GM19468 (cell line): Measurements from ENCODE around the gene ZNF772.

ENCODE experiments used
- ATAC-seq: cut with Tn5 transposase; IDR thresholded peaks from one replicate; pipeline ENCODE4 v1.9.1; 2021; ENCODE audit warnings: mild to moderate bottlenecking, moderate library complexity, moderate number of reproducible peaks; ENCODE audit not compliant: unreplicated experiment; ENCODE audit errors: extremely low read depth

The ZNF772 gene

DNA sequence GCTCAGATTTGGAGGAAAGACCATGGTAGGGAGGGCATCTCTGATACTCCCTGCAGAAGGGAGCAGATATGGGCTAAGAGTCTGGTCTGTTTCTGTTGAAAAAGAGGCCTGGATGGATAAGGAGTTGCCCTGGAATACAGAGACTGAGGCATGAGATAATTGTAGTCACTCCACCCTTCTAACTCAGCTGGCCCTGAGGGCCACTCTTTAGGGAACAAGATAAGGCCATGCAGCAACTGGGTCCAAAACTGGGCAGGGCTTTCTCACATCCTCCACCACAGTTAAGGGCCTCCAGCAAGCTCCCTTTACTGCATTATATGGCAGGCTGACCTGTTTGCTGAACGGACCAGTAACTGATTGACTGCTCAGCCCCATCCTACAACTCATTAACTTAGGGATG lies 40.9 kb downstream of the ZNF772 start:
- ATAC-seq: no peak

DNA sequence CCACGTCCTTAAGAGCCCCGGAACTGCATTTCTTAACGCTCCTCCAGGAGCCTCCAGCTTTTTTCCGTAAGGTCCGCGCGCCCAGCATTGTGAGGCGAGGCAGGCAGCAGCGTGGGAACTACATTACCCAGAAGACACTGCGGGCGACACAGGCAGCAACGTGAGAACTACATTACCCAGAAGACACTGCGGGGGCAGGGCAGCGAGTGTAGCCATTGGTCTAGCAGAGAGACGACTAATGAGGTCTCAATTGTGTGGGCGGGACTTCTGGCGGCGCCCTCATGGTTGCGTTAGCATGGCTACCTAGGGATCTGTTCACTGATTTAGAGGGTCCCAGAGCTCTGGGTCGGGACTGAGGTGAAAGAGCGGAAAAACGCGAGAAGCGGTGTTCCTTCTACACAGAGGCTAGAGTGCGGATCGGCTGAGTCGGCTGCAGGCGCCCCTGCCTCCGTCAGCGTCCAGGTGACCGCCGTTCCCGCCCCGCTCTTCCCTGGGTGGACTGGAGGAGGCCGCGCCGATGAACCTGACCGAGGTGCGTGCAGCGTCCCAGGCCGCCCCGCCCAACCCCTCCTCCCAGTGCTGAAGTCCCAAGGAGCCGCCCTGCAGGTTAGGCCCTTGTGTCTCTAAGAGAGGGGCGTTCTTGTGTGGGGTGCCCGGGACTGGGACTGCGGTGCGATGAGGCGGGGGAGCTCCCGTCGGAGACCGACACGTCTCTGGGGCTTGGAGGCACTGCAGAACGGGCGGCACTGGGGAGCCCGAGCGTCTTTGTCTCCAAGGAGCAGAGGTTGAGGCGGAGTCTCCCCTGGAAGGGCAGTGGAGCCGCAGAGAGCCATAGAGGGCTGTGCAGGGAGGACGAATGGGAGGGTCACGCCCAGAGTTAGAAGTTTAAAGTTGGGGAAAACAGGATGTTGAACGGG lies 42.0 kb downstream of the ZNF772 start, which contains the start of gene ZNF749:
Gene ZNF749, plus strand, starts transcription at position 264 of the 917 bp plus-strand sequence. Its CDS starts 254 bp downstream, at position 518.
- ATAC-seq: peak; percentile 87

DNA sequence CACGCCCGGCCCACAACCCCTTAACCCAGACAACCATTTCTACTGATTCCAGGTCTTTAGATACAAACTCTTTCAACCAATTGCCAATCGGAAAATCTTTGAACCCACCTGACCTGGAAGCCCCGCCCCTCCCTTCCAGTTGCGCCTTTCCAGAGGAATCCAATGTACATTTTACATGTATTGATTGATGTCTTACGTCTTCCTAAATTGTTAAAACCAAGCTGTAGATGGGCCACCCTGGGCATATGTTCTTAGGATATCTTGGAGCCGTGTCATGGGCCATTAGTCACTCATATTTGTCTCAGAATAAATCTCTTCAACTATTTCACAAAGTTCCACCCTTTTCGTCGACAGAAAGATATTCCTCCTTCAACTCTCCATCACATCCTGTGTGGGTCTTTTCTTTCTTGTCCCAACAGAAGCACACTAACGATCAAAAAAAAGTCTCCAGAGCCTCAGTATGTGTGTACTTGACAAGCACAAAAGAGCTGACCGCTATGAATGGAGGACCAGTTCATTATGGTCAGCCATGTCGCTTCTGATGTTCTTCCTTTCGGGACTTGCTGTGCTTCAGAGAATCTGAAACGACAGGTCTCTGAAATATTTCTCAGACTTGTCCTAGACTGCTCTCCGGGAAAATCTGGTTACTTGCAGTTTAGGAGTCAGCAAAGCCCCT lies 42.8 kb downstream of the ZNF772 start:
- ATAC-seq: no peak

DNA sequence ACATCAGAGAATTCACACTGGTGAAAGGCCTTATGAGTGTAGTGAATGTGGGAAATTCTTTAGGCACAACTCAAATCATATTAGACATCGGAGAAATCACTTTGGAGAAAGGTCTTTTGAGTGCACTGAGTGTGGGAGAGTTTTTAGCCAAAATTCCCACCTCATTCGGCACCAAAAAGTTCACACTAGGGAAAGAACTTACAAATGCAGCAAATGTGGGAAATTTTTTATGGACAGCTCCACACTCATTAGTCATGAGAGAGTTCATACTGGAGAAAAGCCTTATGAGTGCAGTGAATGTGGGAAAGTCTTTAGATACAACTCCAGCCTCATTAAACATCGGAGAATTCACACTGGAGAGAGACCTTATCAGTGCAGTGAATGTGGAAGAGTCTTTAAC lies 56.3 kb downstream of the ZNF772 start:
- no peak for ATAC-seq

DNA sequence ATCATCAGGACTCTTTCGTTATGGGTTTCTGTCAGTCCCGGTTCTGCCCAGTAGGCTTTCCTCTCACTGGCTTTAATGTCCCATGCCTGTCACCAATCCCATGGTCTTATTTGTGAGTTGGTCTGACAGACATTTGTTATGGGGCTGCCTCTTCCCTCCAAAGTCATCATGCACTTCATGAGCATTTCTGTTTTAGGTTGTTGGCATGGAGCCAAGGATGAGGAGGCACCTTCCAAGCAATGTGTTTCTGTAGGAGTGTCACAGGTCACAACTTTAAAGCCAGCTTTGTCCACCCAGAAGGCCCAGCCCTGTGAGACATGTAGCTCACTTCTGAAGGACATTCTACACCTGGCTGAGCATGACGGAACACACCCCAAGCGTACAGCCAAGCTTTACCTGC lies 57.9 kb downstream of the ZNF772 start:
- no peak for ATAC-seq
